Measurements from ENCODE around the gene CDK6. TPM values are rescaled to one million over a fixed set of nuclear protein-coding genes. Genes with fewer than 3 reads are reported as not detected.

The CDK6 gene
- polyA plus RNA-seq, 1 donor (not counting 4 experiments of a cell fraction or from before 2014, with no cell fraction given) = 53.5 TPM

GRCh38 chr7:92777993-92778392, 58.4 kb downstream of the CDK6 start:
- no peak for DNase-seq (ENCODE audit: low read depth, low spot score)
- TF ChIP-seq EZH2 (IDR thresholded peaks at IDR 0.05; ENCODE audit: low read length) = no peak
- no peak for TF ChIP-seq CTCF (optimal IDR thresholded peaks at IDR 0.05 in 1 of 3, IDR thresholded peaks at IDR 0.05 in 1 of 3, conservative IDR thresholded peaks at IDR 0.05 in 1 of 3; ENCODE audit: extremely low read depth in 1 of 3, insufficient read depth in 2 of 3, low read length in 3 of 3)
- peaks cover 2 to 8% of the 10 kb centered on the region in 2 experiments for H3K36me3 ChIP-seq (ENCODE audit: control insufficient read depth in 2 of 2, extremely low read depth in 1 of 2, insufficient read depth in 2 of 2, low read length in 2 of 2)
- no peak overlapping the region for H3K9ac ChIP-seq (ENCODE audit: control insufficient read depth, extremely low read depth, insufficient read depth, low read length)
- no peaks in the 10 kb centered on the region for H3K9me3 ChIP-seq (ENCODE audit: control insufficient read depth, low read depth, low read length)
- H2AFZ ChIP-seq (ENCODE audit: control insufficient read depth, low read length) = no peak overlapping the region
- H3K9me1 ChIP-seq (ENCODE audit: control insufficient read depth, extremely low read depth, insufficient read depth, low read length) = no peaks in the 10 kb centered on the region
- peaks cover 5% of the 10 kb centered on the region for H4K20me1 ChIP-seq (ENCODE audit: control insufficient read depth, extremely low read depth, insufficient read depth, low read length)
- dilution Hi-C loops (cut with MboI; ENCODE audit: extremely low pct_ligation_motif_present, low sequenced_read_pairs) = no loop called here
- H3K4me1 ChIP-seq (ENCODE audit: control insufficient read depth, extremely low read depth, insufficient read depth, low read length) = no peaks in the 10 kb centered on the region
- H3K4me3 ChIP-seq (ENCODE audit: control insufficient read depth in 2 of 3, extremely low read depth in 1 of 3, insufficient read depth in 2 of 3, low read depth in 1 of 3, low read length in 3 of 3) = no peak overlapping the region
- no peak overlapping the region for H3K27ac ChIP-seq (ENCODE audit: control insufficient read depth, insufficient read depth, low read length)
- H3K27me3 ChIP-seq (ENCODE audit: control insufficient read depth, extremely low read depth, insufficient read depth, low read length) = no peaks in the 10 kb centered on the region
- FAIRE-seq = no peak
- no peak overlapping the region for H3K4me2 ChIP-seq (ENCODE audit: control insufficient read depth, extremely low read depth, insufficient read depth, low read depth, low read length)
- H3K79me2 ChIP-seq (ENCODE audit: control insufficient read depth, insufficient read depth, low read length) = peaks cover 84% of the 10 kb centered on the region

- Histone ChIP-seq H3K36me3 (ENCODE audit: control insufficient read depth in 2 of 2, extremely low read depth in 1 of 2, insufficient read depth in 2 of 2, low read length in 2 of 2) (peaks cover 5 to 8% of the 10 kb centered on the region in 2 experiments), H3K4me2 (ENCODE audit: control insufficient read depth, extremely low read depth, insufficient read depth, low read depth, low read length) (no peak overlapping the region), H3K27me3 (ENCODE audit: control insufficient read depth, extremely low read depth, insufficient read depth, low read length) (no peaks in the 10 kb centered on the region), H3K27ac (ENCODE audit: control insufficient read depth, insufficient read depth, low read length) (no peak overlapping the region), H3K9ac (ENCODE audit: control insufficient read depth, extremely low read depth, insufficient read depth, low read length) (no peak overlapping the region), H3K79me2 (ENCODE audit: control insufficient read depth, insufficient read depth, low read length) (peaks cover 74% of the 10 kb centered on the region), H3K4me3 (ENCODE audit: control insufficient read depth in 2 of 3, extremely low read depth in 1 of 3, insufficient read depth in 2 of 3, low read depth in 1 of 3, low read length in 3 of 3) (no peak overlapping the region), H3K4me1 (ENCODE audit: control insufficient read depth, extremely low read depth, insufficient read depth, low read length) (peaks cover 2% of the 10 kb centered on the region), H3K9me3 (ENCODE audit: control insufficient read depth, low read depth, low read length) (no peaks in the 10 kb centered on the region), H3K9me1 (ENCODE audit: control insufficient read depth, extremely low read depth, insufficient read depth, low read length) (no peaks in the 10 kb centered on the region), H2AFZ (ENCODE audit: control insufficient read depth, low read length) (no peak overlapping the region), H4K20me1 (ENCODE audit: control insufficient read depth, extremely low read depth, insufficient read depth, low read length) (no peaks in the 10 kb centered on the region)
- TF ChIP-seq CTCF (optimal IDR thresholded peaks at IDR 0.05 in 1 of 3, IDR thresholded peaks at IDR 0.05 in 1 of 3, conservative IDR thresholded peaks at IDR 0.05 in 1 of 3; ENCODE audit: extremely low read depth in 1 of 3, insufficient read depth in 2 of 3, low read length in 3 of 3) (no peak), EZH2 (IDR thresholded peaks at IDR 0.05; ENCODE audit: low read length) (no peak)
- DNase-seq (ENCODE audit: low read depth, low spot score) = no peak
- FAIRE-seq = no peak
- dilution Hi-C loops (cut with MboI; ENCODE audit: extremely low pct_ligation_motif_present, low sequenced_read_pairs) = no loop called here
Measured at GRCh38 chr7:92773808-92774207, 62.6 kb downstream of the CDK6 start.

Data from keratinocyte (primary cell).